HepG2 (cell line): ENCODE measurements around the gene IMPACT. TPM values are rescaled to one million over a fixed set of nuclear protein-coding genes. Genes with fewer than 3 reads are reported as not detected.

Source experiments
- BRD4 ChIP-seq: sonication (generic); formaldehyde crosslinking; IDR thresholded peaks from 2 replicates; pipeline ENCODE4 v1.4.0; 2020; ENCODE audit warnings: missing genetic modification reagents
- CCAR2 ChIP-seq: fragments of 200-400 bp; formaldehyde crosslinking; optimal IDR thresholded peaks from 2 replicates; pipeline ENCODE3; 2018; ENCODE audit warnings: low read depth, mild to moderate bottlenecking, low read length, moderate library complexity
- CENPT ChIP-seq: sonication (generic); formaldehyde crosslinking; IDR thresholded peaks from 2 replicates; pipeline ENCODE4 v1.8.0; 2022; ENCODE audit warnings: low read depth, mild to moderate bottlenecking, moderate library complexity, missing genetic modification reagents
- CHCHD3 ChIP-seq: sonication (generic); formaldehyde crosslinking; IDR thresholded peaks from 2 replicates; pipeline ENCODE4 v1.8.0; 2022; ENCODE audit warnings: mild to moderate bottlenecking, missing genetic modification reagents, moderate library complexity
- DPF2 ChIP-seq: sonication (generic); formaldehyde crosslinking; IDR thresholded peaks from 2 replicates; pipeline ENCODE4 v1.4.0; 2020; ENCODE audit warnings: mild to moderate bottlenecking, low read depth, missing genetic modification reagents, borderline replicate concordance
- EEA1 ChIP-seq: sonication (generic); formaldehyde crosslinking; IDR thresholded peaks from 2 replicates; pipeline ENCODE4 v1.5.1; 2020; ENCODE audit warnings: mild to moderate bottlenecking, missing genetic modification reagents, borderline replicate concordance
- GATA4 ChIP-seq: sonication (generic); IDR thresholded peaks from 2 replicates; pipeline ENCODE4 v1.6.1; 2016; ENCODE audit warnings: antibody characterized with exemption, low read depth, borderline replicate concordance
- HIVEP1 ChIP-seq: sonication (generic); formaldehyde crosslinking; IDR thresholded peaks from 2 replicates; pipeline ENCODE4 v1.4.0; 2020; ENCODE audit warnings: mild to moderate bottlenecking, missing genetic modification reagents
- KLF6 ChIP-seq: IDR thresholded peaks from 2 replicates; pipeline ENCODE4 v1.8.0; 2016; ENCODE audit warnings: missing biosample characterization, missing genetic modification reagents
- MIXL1 ChIP-seq: IDR thresholded peaks from 2 replicates; pipeline ENCODE4 v1.6.1; 2016
- NCOR1 ChIP-seq: fragments of 200-600 bp; sonication (generic); IDR thresholded peaks from 2 replicates; pipeline ENCODE4 v1.7.0; 2017; ENCODE audit warnings: antibody characterized with exemption, low read length, borderline replicate concordance
- NFIC ChIP-seq: IDR thresholded peaks from 2 replicates; pipeline ENCODE4 v1.6.1; 2012; ENCODE audit warnings: mild to moderate bottlenecking, low read length, inconsistent platforms
- NFKB2 ChIP-seq: sonication (generic); formaldehyde crosslinking; IDR thresholded peaks from 2 replicates; pipeline ENCODE4 v1.4.0; 2020; ENCODE audit warnings: missing genetic modification reagents, borderline replicate concordance
- SP140L ChIP-seq: sonication (generic); formaldehyde crosslinking; IDR thresholded peaks from 2 replicates; pipeline ENCODE4 v1.4.0; 2020; ENCODE audit warnings: missing genetic modification reagents, borderline replicate concordance
- TIGD3 ChIP-seq: sonication (generic); formaldehyde crosslinking; IDR thresholded peaks from 2 replicates; pipeline ENCODE4 v1.5.1; 2020; ENCODE audit warnings: mild to moderate bottlenecking, missing genetic modification reagents, borderline replicate concordance
- YEATS4 ChIP-seq: sonication (generic); formaldehyde crosslinking; IDR thresholded peaks from 2 replicates; pipeline ENCODE4 v1.4.0; 2020; ENCODE audit warnings: missing genetic modification reagents, borderline replicate concordance
- ZBTB14 ChIP-seq: sonication (generic); formaldehyde crosslinking; IDR thresholded peaks from 2 replicates; pipeline ENCODE4 v1.4.0; 2020; ENCODE audit warnings: missing genetic modification reagents
- ZNF331 ChIP-seq: sonication (generic); formaldehyde crosslinking; IDR thresholded peaks from 2 replicates; pipeline ENCODE4 v1.4.0; 2020; ENCODE audit warnings: missing genetic modification reagents
- ZNF354B ChIP-seq: sonication (generic); formaldehyde crosslinking; IDR thresholded peaks from 2 replicates; pipeline ENCODE4 v1.8.0; 2022; ENCODE audit warnings: mild to moderate bottlenecking, missing genetic modification reagents
- ZNF770 ChIP-seq: sonication (generic); formaldehyde crosslinking; IDR thresholded peaks from 2 replicates; pipeline ENCODE4 v1.5.0; 2020; ENCODE audit warnings: mild to moderate bottlenecking, missing genetic modification reagents
- ZNF788 ChIP-seq: sonication (generic); formaldehyde crosslinking; IDR thresholded peaks from 2 replicates; pipeline ENCODE4 v1.5.0; 2020; ENCODE audit warnings: mild to moderate bottlenecking, missing genetic modification reagents, borderline replicate concordance
- ZNF790 ChIP-seq: sonication (generic); formaldehyde crosslinking; IDR thresholded peaks from 2 replicates; pipeline ENCODE4 v1.8.0; 2022; ENCODE audit warnings: missing genetic modification reagents, mild to moderate bottlenecking, borderline replicate concordance
- polyA plus RNA-seq, 8 experiments: library from polyadenylated mRNA; depleted of rRNA in 3 of 8; stranded (reverse) in 7 of 8; unstranded in 1 of 8; fragments of >200 nt; fragmentation: Illumina TruSeq in 4 of 8; extraction: Trizol in 4 of 8; gene quantifications; 2 replicates each; pipeline versions ENCODE4 v1.2.1 to v1.2.3, GENCODE V29; 2011 to 2016; ENCODE audit warnings: low read depth in 4 of 8, missing spikeins in 1 of 8, mixed read lengths in 1 of 8; ENCODE audit not compliant: insufficient read depth in 1 of 8
- total RNA-seq, 5 experiments: library from RNA; depleted of rRNA; stranded (reverse); fragments of >200 nt; fragmentation: Illumina TruSeq; extraction: Trizol; gene quantifications; 2 replicates each; pipeline ENCODE4 v1.2.3, GENCODE V29; 2016; ENCODE audit warnings: low read depth in 1 of 5

IMPACT gene
- total and polyA plus RNA-seq, 2 of the 13 experiments (the other 11 are each of a cell fraction or from before 2014, with no cell fraction given): 5.0 to 7.7 TPM

GRCh38 chr18:24426398-24427294 is at the start of gene IMPACT (continued):
- no peak for TF ChIP-seq CHCHD3 (CRISPR knock-in tag)
- no peak for TF ChIP-seq MIXL1 (CRISPR knock-in tag)
- TF ChIP-seq BRD4: 0 out of 2 replicates have a peak, but pooled peaks have one; percentile 66
- no peak for TF ChIP-seq KLF6 (CRISPR knock-in tag)
- no peak; the same call in 1 of the 2 replicates for TF ChIP-seq NFIC
- 0 out of 2 replicates have a peak, but pooled peaks have one; percentile 11 for TF ChIP-seq ZNF770
- TF ChIP-seq YEATS4: peak; percentile 78; the same call in 1 of the 2 replicates
- TF ChIP-seq HIVEP1: no peak; the same call in 1 of the 2 replicates
- TF ChIP-seq CENPT: no peak
- no peak for TF ChIP-seq ZNF788 (CRISPR knock-in tag)
- TF ChIP-seq GATA4: no peak
- no peak; the same call in 1 of the 2 replicates for TF ChIP-seq EEA1 (CRISPR knock-in tag)
- no peak for TF ChIP-seq ZNF354B (CRISPR knock-in tag)
- 0 out of 2 replicates have a peak, but pooled peaks have one; percentile 8 for TF ChIP-seq ZNF331 (CRISPR knock-in tag)
- no peak for TF ChIP-seq ZBTB14 (CRISPR knock-in tag)
- no peak for TF ChIP-seq SP140L
- TF ChIP-seq ZNF790: peak; percentile 38; the same call in 1 of the 2 replicates
- no peak for TF ChIP-seq NCOR1
- TF ChIP-seq NFKB2 (CRISPR knock-in tag): peak; percentile 66; the same call in 1 of the 2 replicates
- TF ChIP-seq CCAR2: no peak
- TF ChIP-seq TIGD3 (CRISPR knock-in tag): no peak
- TF ChIP-seq DPF2 (CRISPR knock-in tag): no peak
